Lower lobe of right lung (tissue), 2 donors: ENCODE data around the gene TBL1X. TPM values are rescaled to one million over a fixed set of nuclear protein-coding genes. Genes with fewer than 3 reads are reported as not detected.

Experiments used
- ATAC-seq, 2 donors: fragments of 200-7000 bp; cut with Tn5 transposase; one replicate each; pipeline ENCODE4 v1.9.1; 2020 to 2022; ENCODE audit warnings: mild to moderate bottlenecking in 2 of 2, moderate library complexity in 2 of 2
- DNase-seq: peaks from one replicate; pipeline ENCODE4 v3.0.0-alpha.2; 2020
- H3K27ac ChIP-seq: fragments of 200-600 bp; one replicate; pipeline ENCODE4 v1.8.0; 2022
- H3K27me3 ChIP-seq: fragments of 200-600 bp; one replicate; pipeline ENCODE4 v1.8.0; 2022; ENCODE audit warnings: low read depth
- H3K36me3 ChIP-seq: fragments of 200-600 bp; one replicate; pipeline ENCODE4 v1.8.0; 2022; ENCODE audit warnings: mild to moderate bottlenecking
- H3K4me1 ChIP-seq: fragments of 200-600 bp; one replicate; pipeline ENCODE4 v1.8.0; 2022
- H3K4me3 ChIP-seq: fragments of 200-600 bp; one replicate; pipeline ENCODE4 v1.8.0; 2022; ENCODE audit warnings: mild to moderate bottlenecking
- H3K9me3 ChIP-seq: fragments of 200-600 bp; one replicate; pipeline ENCODE4 v1.8.0; 2022
- intact Hi-C: fragments of 100-400 bp; cut with DNase I; formaldehyde crosslinking; loops from one replicate; pipeline ENCODE4 v1.11.0; 2022
- total RNA-seq: library from RNA; stranded (reverse); fragmentation: NEBNext Ultra II Directional; extraction: Animal tissue kit (Norgen Biotek cat#: 25700); gene quantifications from one replicate; pipeline ENCODE4 v1.2.1, GENCODE V29; 2021
- TF ChIP-seq, protein P1 (sequence below): fragments of 200-600 bp; IDR thresholded peaks from one replicate; pipeline ENCODE4 v1.8.0; 2022; ENCODE audit warnings: antibody characterized with exemption, mild to moderate bottlenecking
- donor health status: DM: no; HTN: yes; CAD: no; lungs with severe emphysema.

Gene TBL1X
- total RNA-seq, 1 donor from 2014 or later: 21.4 TPM

DNA sequence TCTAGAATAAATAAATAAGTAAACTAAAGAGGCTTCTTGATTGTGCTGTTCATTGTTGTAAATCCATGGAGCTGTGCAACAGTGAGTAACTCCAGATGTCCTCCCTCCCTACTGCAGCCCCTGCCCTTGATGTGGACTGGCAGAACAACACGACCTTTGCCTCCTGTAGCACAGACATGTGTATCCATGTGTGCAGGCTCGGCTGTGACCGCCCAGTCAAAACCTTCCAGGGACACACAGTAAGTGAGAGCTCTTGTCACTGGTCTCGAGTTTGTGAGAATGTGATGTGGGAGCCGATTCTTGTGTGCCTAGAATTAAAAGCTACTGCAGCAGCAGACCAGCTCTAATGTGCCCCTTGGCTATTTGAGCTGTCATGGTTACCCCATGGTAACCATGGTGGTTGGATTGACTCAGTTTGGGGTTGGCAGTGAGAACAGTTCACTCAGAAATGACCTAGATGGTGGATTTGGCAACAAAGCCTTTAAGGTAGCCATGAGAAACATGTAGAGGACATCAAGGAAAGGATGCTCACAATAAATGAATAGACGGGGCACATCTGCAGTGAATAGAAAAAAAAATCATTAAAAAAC lies 240.1 kb downstream of the TBL1X start:
- TF ChIP-seq, protein P1, sequence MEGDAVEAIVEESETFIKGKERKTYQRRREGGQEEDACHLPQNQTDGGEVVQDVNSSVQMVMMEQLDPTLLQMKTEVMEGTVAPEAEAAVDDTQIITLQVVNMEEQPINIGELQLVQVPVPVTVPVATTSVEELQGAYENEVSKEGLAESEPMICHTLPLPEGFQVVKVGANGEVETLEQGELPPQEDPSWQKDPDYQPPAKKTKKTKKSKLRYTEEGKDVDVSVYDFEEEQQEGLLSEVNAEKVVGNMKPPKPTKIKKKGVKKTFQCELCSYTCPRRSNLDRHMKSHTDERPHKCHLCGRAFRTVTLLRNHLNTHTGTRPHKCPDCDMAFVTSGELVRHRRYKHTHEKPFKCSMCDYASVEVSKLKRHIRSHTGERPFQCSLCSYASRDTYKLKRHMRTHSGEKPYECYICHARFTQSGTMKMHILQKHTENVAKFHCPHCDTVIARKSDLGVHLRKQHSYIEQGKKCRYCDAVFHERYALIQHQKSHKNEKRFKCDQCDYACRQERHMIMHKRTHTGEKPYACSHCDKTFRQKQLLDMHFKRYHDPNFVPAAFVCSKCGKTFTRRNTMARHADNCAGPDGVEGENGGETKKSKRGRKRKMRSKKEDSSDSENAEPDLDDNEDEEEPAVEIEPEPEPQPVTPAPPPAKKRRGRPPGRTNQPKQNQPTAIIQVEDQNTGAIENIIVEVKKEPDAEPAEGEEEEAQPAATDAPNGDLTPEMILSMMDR: no peak
- H3K4me3 ChIP-seq: no peak overlapping the region
- ATAC-seq: no peak
- no peaks in the 10 kb centered on the region for H3K4me1 ChIP-seq
- H3K27ac ChIP-seq: no peak overlapping the region
- DNase-seq: no peak
- peaks cover 7% of the 10 kb centered on the region for H3K36me3 ChIP-seq
- H3K9me3 ChIP-seq: no peaks in the 10 kb centered on the region
- intact Hi-C loops: loop anchor here (10.0 kb wide), 1 partner anchor 730 kb away; no protein-coding TSS in a partner anchor
- no peaks in the 10 kb centered on the region for H3K27me3 ChIP-seq

DNA sequence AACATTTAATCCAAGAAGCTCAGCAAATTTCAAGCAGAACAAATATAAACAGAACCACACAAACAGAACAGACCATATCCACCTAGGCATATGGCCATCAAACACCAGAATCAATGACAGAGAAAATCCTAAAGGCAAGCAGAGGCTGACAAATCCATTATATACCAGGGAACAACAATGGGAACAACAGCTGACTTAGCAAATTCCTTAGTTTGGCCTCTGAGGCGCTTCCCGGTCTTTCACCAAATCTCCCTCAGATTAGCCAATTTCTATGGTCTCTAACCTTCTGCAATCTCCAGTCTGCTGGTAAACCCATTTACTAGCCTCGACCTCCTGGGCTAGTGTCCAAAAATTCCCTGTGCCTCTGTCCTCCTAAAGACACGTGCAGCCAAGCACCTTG lies 241.6 kb downstream of the TBL1X start:
- Histone ChIP-seq H3K27me3 (no peaks in the 10 kb centered on the region), H3K27ac (no peak overlapping the region), H3K4me3 (no peak overlapping the region), H3K36me3 (peaks cover 15% of the 10 kb centered on the region), H3K4me1 (no peaks in the 10 kb centered on the region), H3K9me3 (no peaks in the 10 kb centered on the region)
- TF ChIP-seq, protein P1: no peak
- intact Hi-C loops: loop anchor here (10.0 kb wide), 1 partner anchor 732 kb away; no protein-coding TSS in a partner anchor
- ATAC-seq: no peak
- no peak for DNase-seq

DNA sequence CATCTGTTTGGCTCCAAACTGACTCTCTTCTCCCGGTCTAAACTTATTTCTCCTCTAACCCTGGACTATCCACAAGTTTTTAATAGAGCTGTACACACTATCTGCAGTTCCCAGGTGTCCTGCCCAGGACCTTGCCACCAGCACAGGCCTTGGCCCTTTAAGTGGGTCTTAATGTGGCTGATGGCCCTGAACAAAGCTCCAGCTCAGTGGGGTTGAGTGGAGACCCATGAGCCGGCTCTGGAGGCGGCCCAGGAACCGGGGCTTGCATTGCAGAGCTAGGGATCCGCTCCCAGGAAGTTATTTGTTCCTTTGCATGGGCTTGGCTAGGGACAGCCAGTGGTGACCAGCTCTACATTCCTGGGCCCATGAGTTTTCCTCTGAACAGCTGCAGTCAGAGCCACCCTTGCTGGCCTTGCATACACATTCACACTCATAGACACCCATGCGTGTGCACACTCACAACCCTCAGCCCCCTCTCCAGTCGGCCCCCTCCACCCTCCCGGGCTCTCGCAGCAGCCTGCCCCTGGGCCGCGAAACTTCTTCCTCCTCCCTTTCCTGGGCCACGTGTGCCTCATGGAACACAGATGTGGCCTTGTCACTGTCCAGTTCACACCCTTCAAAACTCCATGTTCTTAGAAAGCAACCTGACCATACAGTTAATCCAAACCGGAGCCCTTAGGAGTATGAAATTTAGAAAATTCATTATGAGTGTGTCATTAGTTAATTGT lies 242.6 kb downstream of the TBL1X start:
- intact Hi-C loops: loop anchor here (10.0 kb wide), 1 partner anchor 733 kb away; no protein-coding TSS in a partner anchor
- H3K36me3 ChIP-seq: peaks cover 20% of the 10 kb centered on the region
- ATAC-seq: no peak

DNA sequence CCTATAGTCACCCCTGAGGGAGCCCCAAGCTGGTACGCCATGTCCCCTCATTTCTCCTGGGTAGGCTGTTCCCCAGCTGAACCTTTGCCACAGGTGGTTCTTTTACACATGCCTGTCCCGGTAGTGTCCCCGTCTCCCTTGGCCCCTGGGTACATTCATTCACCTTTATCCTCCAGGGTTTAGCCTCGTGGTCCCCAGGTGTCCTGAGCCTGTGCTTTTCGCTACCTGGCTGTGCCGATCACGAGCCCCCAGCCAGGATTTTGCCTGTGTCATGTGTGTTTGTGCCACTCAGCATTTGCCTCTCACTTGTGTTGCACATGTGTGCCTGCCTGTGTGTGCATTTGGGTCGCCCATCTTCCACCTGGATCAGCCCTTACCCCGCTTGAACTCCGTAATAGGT lies 243.2 kb downstream of the TBL1X start:
- intact Hi-C loops: loop anchor here (10.0 kb wide), 1 partner anchor 733 kb away; no protein-coding TSS in a partner anchor

More for the DNA sequence above, 242.6 kb downstream of the TBL1X start:
- Histone ChIP-seq H3K4me3 (no peak overlapping the region), H3K9me3 (no peaks in the 10 kb centered on the region), H3K27ac (no peak overlapping the region), H3K4me1 (no peaks in the 10 kb centered on the region), H3K27me3 (no peaks in the 10 kb centered on the region)
- no peak for DNase-seq
- TF ChIP-seq, protein P1: no peak

DNA sequence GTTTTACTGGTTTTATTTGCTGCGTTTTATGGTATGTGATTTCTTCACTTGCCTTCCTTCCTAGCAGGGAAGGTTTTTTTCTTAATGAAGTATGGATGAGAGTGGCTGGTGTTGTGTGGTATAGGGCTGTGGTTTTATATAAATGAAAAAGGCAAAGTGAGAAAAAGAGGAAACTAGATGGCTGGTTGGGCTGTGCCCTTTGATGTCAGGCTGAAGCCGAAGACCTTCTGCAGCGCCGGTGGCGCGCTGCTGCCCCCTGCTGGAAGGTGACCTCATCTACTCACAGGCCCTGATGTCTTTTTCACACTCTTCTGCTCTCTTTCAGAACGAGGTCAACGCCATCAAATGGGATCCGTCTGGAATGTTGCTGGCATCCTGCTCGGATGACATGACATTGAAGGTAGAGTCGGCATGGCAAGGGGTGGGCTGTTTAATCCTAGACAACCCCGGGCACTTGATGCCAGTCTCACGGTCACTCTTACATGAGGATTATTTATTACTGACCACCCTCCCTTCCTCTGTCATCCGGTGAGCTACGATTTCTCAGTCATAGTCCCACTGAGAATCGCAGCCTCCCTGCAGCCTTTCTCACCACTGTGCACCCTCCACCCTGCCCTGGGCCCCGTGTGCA lies 244.2 kb downstream of the TBL1X start:
- TF ChIP-seq, protein P1: peak; percentile 75
- Histone ChIP-seq H3K4me3 (no peak overlapping the region), H3K27ac (no peak overlapping the region), H3K9me3 (no peaks in the 10 kb centered on the region), H3K27me3 (no peaks in the 10 kb centered on the region), H3K4me1 (no peaks in the 10 kb centered on the region), H3K36me3 (peaks cover 20% of the 10 kb centered on the region)
- ATAC-seq (peak; percentile 85 to 89), DNase-seq (peak; percentile 78)
- intact Hi-C loops: loop anchor here (10.0 kb wide), 1 partner anchor 734 kb away; no protein-coding TSS in a partner anchor

More for the DNA sequence above, 243.2 kb downstream of the TBL1X start:
- Histone ChIP-seq H3K27ac (no peak overlapping the region), H3K4me3 (no peak overlapping the region), H3K4me1 (no peaks in the 10 kb centered on the region), H3K9me3 (no peaks in the 10 kb centered on the region), H3K36me3 (peaks cover 20% of the 10 kb centered on the region), H3K27me3 (no peaks in the 10 kb centered on the region)
- TF ChIP-seq, protein P1: no peak
- DNase-seq (no peak), ATAC-seq (no peak)
